OCI-LY1 (cell line): ENCODE results near the gene TMEM19.

Experiments used
- EZH2 ChIP-seq: fragments of 200-600 bp; sonication (generic), shearing (Covaris generic); IDR thresholded peaks from 2 replicates; pipeline ENCODE4 v1.8.0; 2017; ENCODE audit warnings: borderline replicate concordance, mixed run types, mild to moderate bottlenecking, antibody characterized with exemption, low read length, moderate library complexity, mixed read lengths
- TF ChIP-seq, protein P1 (sequence below): fragments of 200-600 bp; sonication (generic), shearing (Covaris generic); IDR thresholded peaks from 2 replicates; pipeline ENCODE4 v1.5.1; 2017; ENCODE audit warnings: mild to moderate bottlenecking, antibody characterized with exemption, low read length, moderate library complexity, mixed read lengths

DNA sequence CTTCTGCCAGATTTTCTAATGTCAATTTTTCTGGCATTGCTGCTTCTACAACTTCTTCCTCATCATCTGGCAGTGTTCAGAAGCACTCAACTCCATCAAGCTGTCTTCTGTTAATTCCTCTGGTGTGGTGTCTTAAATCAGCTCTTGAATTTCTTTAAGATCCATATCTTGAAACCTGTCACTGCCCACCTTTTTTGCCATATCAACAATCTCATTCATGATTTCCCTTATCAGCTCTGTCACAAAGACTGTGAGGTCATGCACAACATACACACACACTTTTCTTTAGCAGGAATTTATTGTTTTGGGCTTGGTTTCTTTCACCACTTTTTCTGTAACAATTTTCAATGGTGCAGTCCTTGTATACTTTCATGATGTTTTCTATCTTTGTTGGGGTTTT, 14.6 kb upstream of the TMEM19 start:
- TF ChIP-seq, protein P1, sequence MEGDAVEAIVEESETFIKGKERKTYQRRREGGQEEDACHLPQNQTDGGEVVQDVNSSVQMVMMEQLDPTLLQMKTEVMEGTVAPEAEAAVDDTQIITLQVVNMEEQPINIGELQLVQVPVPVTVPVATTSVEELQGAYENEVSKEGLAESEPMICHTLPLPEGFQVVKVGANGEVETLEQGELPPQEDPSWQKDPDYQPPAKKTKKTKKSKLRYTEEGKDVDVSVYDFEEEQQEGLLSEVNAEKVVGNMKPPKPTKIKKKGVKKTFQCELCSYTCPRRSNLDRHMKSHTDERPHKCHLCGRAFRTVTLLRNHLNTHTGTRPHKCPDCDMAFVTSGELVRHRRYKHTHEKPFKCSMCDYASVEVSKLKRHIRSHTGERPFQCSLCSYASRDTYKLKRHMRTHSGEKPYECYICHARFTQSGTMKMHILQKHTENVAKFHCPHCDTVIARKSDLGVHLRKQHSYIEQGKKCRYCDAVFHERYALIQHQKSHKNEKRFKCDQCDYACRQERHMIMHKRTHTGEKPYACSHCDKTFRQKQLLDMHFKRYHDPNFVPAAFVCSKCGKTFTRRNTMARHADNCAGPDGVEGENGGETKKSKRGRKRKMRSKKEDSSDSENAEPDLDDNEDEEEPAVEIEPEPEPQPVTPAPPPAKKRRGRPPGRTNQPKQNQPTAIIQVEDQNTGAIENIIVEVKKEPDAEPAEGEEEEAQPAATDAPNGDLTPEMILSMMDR: no peak
- no peak for TF ChIP-seq EZH2
